PC-9 (cell line): ENCODE results near the gene ACSF2. TPM values are rescaled to one million over a fixed set of nuclear protein-coding genes. Genes with fewer than 3 reads are reported as not detected.

Experiments
- BruUV-seq: library from RNA; stranded (reverse); fragments of 400-500 nt; replicated peaks from 2 replicates; lab custom pipeline; 2021; lab: Mats Ljungman, UMichigan
- CTCF ChIA-PET: fragments of 300-600 bp; sonication (Branson Sonifier 250); formaldehyde crosslinking; loops from one replicate; lab custom pipeline; 2022; ENCODE audit warnings: antibody characterized with exemption; lab: Charles Lee
- POLR2A ChIA-PET: fragments of 300-600 bp; sonication (Branson Sonifier 250); formaldehyde crosslinking; loops from one replicate; lab custom pipeline; 2022; ENCODE audit warnings: antibody characterized with exemption; ENCODE audit not compliant: unreplicated experiment; lab: Charles Lee
- DNase-seq, 2 experiments: peaks; one replicate each; pipeline versions ENCODE4 v3.0.0 to v3.0.0-alpha.2; 2015 to 2022; ENCODE audit warnings: mixed read lengths in 1 of 2
- H2AFZ ChIP-seq: fragments of 200-600 bp; sonication (generic); 2 replicates; pipeline ENCODE4 v1.8.1; 2017; ENCODE audit warnings: antibody characterized with exemption
- H3F3A ChIP-seq: fragments of 200-600 bp; sonication (generic); 2 replicates; pipeline ENCODE4 v1.8.1; 2017; ENCODE audit warnings: antibody characterized with exemption, mild to moderate bottlenecking, low read depth; ENCODE audit not compliant: insufficient read depth
- H3K27ac ChIP-seq: fragments of 200-600 bp; sonication (generic); 2 replicates; pipeline ENCODE4 v1.6.1; 2016; ENCODE audit warnings: mixed run types
- H3K27me3 ChIP-seq: fragments of 200-600 bp; sonication (generic); 2 replicates; pipeline ENCODE4 v1.6.1; 2016; ENCODE audit warnings: low read depth, mixed run types; ENCODE audit not compliant: insufficient read depth
- H3K36me3 ChIP-seq: fragments of 200-600 bp; sonication (generic); 2 replicates; pipeline ENCODE4 v1.6.1; 2016; ENCODE audit warnings: low read depth, mixed run types
- H3K4me1 ChIP-seq: fragments of 200-600 bp; sonication (generic); replicated peaks from 2 replicates; pipeline ENCODE4 v1.6.1; 2016; ENCODE audit warnings: mixed run types; ENCODE audit not compliant: insufficient read depth
- H3K4me2 ChIP-seq: fragments of 200-600 bp; sonication (generic); 2 replicates; pipeline ENCODE4 v1.6.1; 2017; ENCODE audit warnings: mixed run types
- H3K4me3 ChIP-seq: fragments of 200-600 bp; sonication (generic); 2 replicates; pipeline ENCODE4 v1.6.1; 2016; ENCODE audit warnings: mixed run types
- H3K79me2 ChIP-seq: fragments of 200-600 bp; sonication (generic); 2 replicates; pipeline ENCODE4 v1.6.1; 2017; ENCODE audit warnings: low read depth, mixed run types
- H3K9me2 ChIP-seq: fragments of 200-600 bp; sonication (generic); 2 replicates; pipeline ENCODE4 v1.8.1; 2017; ENCODE audit warnings: mild to moderate bottlenecking; ENCODE audit not compliant: insufficient read depth
- H3K9me3 ChIP-seq: fragments of 200-600 bp; sonication (generic); 2 replicates; pipeline ENCODE4 v1.8.1; 2016; ENCODE audit warnings: low read depth; ENCODE audit not compliant: insufficient read depth
- H4K20me1 ChIP-seq: fragments of 200-600 bp; sonication (generic); 2 replicates; pipeline ENCODE4 v1.8.1; 2017; ENCODE audit not compliant: insufficient read depth
- EZH2 ChIP-seq: fragments of 200-600 bp; sonication (generic); IDR thresholded peaks from 2 replicates; pipeline ENCODE4 v1.8.0; 2017; ENCODE audit warnings: antibody characterized with exemption, low read depth
- intact Hi-C: fragments of 100-400 bp; cut with micrococcal nuclease; formaldehyde crosslinking; loops from one replicate; pipeline ENCODE4 v1.10.0; 2022; ENCODE audit not compliant: unreplicated experiment
- total RNA-seq: library from RNA; stranded (reverse); gene quantifications from 2 replicates; pipeline ENCODE4 v1.2.3, GENCODE V29; 2021
- TF ChIP-seq, protein P1 (sequence below): fragments of 200-600 bp; sonication (generic); conservative IDR thresholded peaks from 2 replicates; pipeline ENCODE4 v1.6.1; 2017; ENCODE audit warnings: mixed run types, antibody characterized with exemption, mild to moderate bottlenecking, moderate library complexity

Gene ACSF2
- total RNA-seq, 1 experiment from 2014 or later, result 154 TPM

DNA sequence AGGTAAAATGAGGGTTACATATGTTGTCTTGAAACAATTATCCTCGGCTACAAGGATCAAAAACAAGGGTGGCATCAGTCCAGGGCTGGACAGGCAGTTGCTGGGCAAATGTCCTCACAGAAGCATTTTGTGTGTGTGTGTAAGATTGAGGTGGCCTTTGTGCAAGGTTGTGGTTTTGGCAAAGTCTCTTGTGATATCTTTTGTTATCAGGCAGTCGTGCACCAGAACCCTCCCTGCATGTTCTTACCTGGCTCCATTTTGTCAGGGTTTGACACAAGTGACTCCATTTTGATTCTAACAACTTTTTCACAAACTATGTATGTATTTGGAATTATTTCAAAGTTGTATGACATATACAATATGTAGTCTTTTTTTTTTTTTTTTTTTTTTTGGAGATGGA, 22.6 kb downstream of the ACSF2 start:
- H3K4me2 ChIP-seq, result no peak overlapping the region
- no peak for DNase-seq
- H3K36me3 ChIP-seq, result peaks cover 27% of the 10 kb centered on the region
- intact Hi-C loops, result no loop called here
- H3K79me2 ChIP-seq, result peaks cover 89% of the 10 kb centered on the region
- H4K20me1 ChIP-seq, result no peaks in the 10 kb centered on the region
- peaks cover 50% of the 10 kb centered on the region for H3F3A ChIP-seq
- no TSS peak for BruUV-seq
- no peak overlapping the region for H2AFZ ChIP-seq
- H3K4me1 ChIP-seq, result peaks cover 83% of the 10 kb centered on the region
- H3K9me3 ChIP-seq, result no peaks in the 10 kb centered on the region
- ChIA-PET POLR2A (no interaction called here), CTCF (no interaction called here)
- no peaks in the 10 kb centered on the region for H3K9me2 ChIP-seq
- H3K27me3 ChIP-seq, result no peaks in the 10 kb centered on the region
- no peak for TF ChIP-seq EZH2
- TF ChIP-seq, protein P1, sequence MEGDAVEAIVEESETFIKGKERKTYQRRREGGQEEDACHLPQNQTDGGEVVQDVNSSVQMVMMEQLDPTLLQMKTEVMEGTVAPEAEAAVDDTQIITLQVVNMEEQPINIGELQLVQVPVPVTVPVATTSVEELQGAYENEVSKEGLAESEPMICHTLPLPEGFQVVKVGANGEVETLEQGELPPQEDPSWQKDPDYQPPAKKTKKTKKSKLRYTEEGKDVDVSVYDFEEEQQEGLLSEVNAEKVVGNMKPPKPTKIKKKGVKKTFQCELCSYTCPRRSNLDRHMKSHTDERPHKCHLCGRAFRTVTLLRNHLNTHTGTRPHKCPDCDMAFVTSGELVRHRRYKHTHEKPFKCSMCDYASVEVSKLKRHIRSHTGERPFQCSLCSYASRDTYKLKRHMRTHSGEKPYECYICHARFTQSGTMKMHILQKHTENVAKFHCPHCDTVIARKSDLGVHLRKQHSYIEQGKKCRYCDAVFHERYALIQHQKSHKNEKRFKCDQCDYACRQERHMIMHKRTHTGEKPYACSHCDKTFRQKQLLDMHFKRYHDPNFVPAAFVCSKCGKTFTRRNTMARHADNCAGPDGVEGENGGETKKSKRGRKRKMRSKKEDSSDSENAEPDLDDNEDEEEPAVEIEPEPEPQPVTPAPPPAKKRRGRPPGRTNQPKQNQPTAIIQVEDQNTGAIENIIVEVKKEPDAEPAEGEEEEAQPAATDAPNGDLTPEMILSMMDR, result no peak
- H3K4me3 ChIP-seq, result no peak overlapping the region
- H3K27ac ChIP-seq, result no peak overlapping the region

DNA sequence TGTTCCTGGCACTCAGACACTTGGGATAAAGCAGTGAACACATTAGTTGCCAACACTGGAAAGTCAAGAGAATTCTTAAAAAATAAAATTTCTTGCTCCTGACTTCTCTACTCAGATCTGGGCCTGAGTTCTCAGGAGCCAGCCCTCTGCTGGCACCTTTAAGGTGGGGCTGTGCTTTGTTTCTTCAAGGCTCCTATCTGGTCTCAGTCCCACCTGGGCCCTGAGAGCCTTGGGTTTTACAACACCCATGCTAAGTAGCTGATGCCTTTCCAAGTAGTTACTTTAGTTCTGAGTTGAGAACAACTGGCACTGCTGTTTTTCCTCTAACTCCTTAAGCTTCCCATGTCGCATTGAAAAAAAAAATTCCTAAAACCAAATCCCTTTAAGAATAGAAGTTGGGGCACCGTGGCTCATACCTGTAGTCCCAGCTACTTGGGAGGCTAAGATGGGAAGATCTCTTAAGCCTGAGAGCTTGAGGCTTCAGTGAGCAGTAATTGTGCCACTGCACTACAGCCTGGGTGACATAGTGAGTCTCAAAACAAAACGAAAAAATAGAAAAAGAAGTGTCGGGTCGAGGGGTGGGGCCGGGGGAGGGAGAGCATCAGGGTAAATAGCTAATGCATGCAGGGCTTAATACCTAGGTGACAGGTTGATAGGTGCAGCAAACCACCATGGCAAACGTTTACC, 26.1 kb downstream of the ACSF2 start:
- H3K4me3 ChIP-seq, result peak overlapping the region; percentile 39; the same call in 1 of the 2 replicates
- no peaks in the 10 kb centered on the region for H3K27me3 ChIP-seq
- POLR2A ChIA-PET, result interaction anchor here (0.6 to 0.7 kb wide), 3 partner anchors 55 to 688 kb away, joined by 4 to 13 read pairs (median 6); no protein-coding TSS in a partner anchor
- CTCF ChIA-PET, result interaction anchor here (0.7 kb wide), 1 partner anchor 360 kb away, joined by 10 read pairs; no protein-coding TSS in a partner anchor
- H3K9me3 ChIP-seq, result no peaks in the 10 kb centered on the region
- BruUV-seq, result no TSS peak
- H4K20me1 ChIP-seq, result no peaks in the 10 kb centered on the region
- H3K9me2 ChIP-seq, result no peaks in the 10 kb centered on the region
- peaks cover 69% of the 10 kb centered on the region for H3K4me1 ChIP-seq
- peak overlapping the region; percentile 64 for H3K27ac ChIP-seq
- intact Hi-C loops, result loop anchor here (1.0 kb wide), 2 partner anchors 25 to 61 kb away; no protein-coding TSS in a partner anchor
- DNase-seq, result peak in 1 of 2 experiments; percentile 34
- TF ChIP-seq, protein P1, result no peak
- no peak for TF ChIP-seq EZH2
- H3K36me3 ChIP-seq, result peaks cover 23% of the 10 kb centered on the region
- H2AFZ ChIP-seq, result no peak overlapping the region
- H3F3A ChIP-seq, result peaks cover 52% of the 10 kb centered on the region
- peaks cover 82% of the 10 kb centered on the region for H3K79me2 ChIP-seq
- peak overlapping the region; percentile 70 for H3K4me2 ChIP-seq

DNA sequence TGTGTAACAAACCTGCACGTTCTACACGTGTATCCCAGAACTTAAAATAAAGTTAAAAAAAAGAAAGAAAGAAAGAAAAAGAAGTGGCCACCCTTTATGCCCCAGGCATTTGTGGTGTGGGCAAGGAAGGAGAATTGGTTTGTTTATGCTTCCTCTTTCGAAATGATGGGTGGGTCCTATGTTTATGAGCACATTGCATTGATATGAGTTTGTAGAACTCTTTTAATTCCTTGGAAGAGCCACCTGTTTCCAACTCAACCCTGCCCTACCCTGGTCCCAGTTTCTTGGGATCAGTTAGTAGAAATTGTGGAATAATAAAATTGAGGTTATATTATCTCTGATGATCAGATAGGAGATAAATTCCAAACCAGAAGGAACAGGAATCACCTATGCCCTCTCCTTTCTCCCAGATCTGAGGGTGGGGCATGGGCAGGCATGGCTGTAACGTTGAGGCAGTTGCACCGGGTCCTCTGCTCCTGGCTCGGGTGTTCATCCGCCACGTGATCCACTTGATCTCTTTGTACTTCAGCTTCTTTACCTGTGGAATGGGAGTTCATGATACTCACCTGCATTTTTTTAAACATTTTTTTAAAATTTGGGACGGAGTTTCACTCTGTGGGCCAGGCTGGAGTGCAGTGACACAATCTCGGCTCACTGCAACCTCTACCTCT, 26.7 kb downstream of the ACSF2 start:
- Histone ChIP-seq H4K20me1 (no peaks in the 10 kb centered on the region), H2AFZ (no peak overlapping the region), H3K79me2 (peaks cover 80% of the 10 kb centered on the region), H3K4me3 (peak overlapping the region; percentile 39; the same call in 1 of the 2 replicates), H3K27ac (peak overlapping the region; percentile 64), H3K27me3 (no peaks in the 10 kb centered on the region), H3K4me1 (peaks cover 72% of the 10 kb centered on the region), H3K36me3 (peaks cover 23% of the 10 kb centered on the region), H3K9me3 (no peaks in the 10 kb centered on the region), H3K9me2 (no peaks in the 10 kb centered on the region), H3F3A (peaks cover 58% of the 10 kb centered on the region), H3K4me2 (peak overlapping the region; percentile 70)
- intact Hi-C loops, result loop anchor here (1.0 kb wide), 2 partner anchors 25 to 61 kb away; no protein-coding TSS in a partner anchor
- ChIA-PET CTCF (interaction anchor here (0.7 to 1.2 kb wide), 2 partner anchors 11 to 361 kb away, joined by 4 to 10 read pairs; no protein-coding TSS in a partner anchor), POLR2A (interaction anchor here (0.7 kb wide), 2 partner anchors 56 to 688 kb away, joined by 4 to 13 read pairs; no protein-coding TSS in a partner anchor)
- TF ChIP-seq, protein P1, result no peak
- TF ChIP-seq EZH2, result no peak
- peak; percentile 56 to 98 for DNase-seq
- BruUV-seq, result no TSS peak
